CD4-positive, alpha-beta T cell treated with Interleukin-2 at 100 ng/mL for 4 hours (primary cell): Measurements from ENCODE around the gene SRP14.

ENCODE experiments used
- DNase-seq: peaks from one replicate; pipeline ENCODE4 v3.0.0-alpha.2; 2020; ENCODE audit warnings: low spot score

SRP14 gene

GRCh38 chr15:40067921-40068624, 29.1 kb upstream of the SRP14 start:
- no peak for DNase-seq

- no peak for DNase-seq
Observed at GRCh38 chr15:40066589-40066988, 27.6 kb upstream of the SRP14 start.

- no peak for DNase-seq
Observed at GRCh38 chr15:40065166-40065565, 26.2 kb upstream of the SRP14 start.

GRCh38 chr15:40064231-40064894, 25.4 kb upstream of the SRP14 start:
- no peak for DNase-seq

GRCh38 chr15:40063563-40064011, 24.6 kb upstream of the SRP14 start:
- DNase-seq = no peak

GRCh38 chr15:40062816-40063562, 24.0 kb upstream of the SRP14 start:
- no peak for DNase-seq

- DNase-seq = no peak
Observed at GRCh38 chr15:40061212-40061901, 22.4 kb upstream of the SRP14 start.

GRCh38 chr15:40060236-40060961, 21.4 kb upstream of the SRP14 start:
- DNase-seq = no peak

- DNase-seq = no peak
Observed at GRCh38 chr15:40059821-40060220, 20.8 kb upstream of the SRP14 start.

GRCh38 chr15:40058476-40059140, 19.6 kb upstream of the SRP14 start:
- no peak for DNase-seq

- no peak for DNase-seq
Observed at GRCh38 chr15:40055576-40056293, 16.8 kb upstream of the SRP14 start.

GRCh38 chr15:40054855-40055575, 16.0 kb upstream of the SRP14 start:
- DNase-seq = peak; percentile 24

GRCh38 chr15:40054605-40054854, 15.5 kb upstream of the SRP14 start:
- no peak for DNase-seq

GRCh38 chr15:40053831-40054604, 15.0 kb upstream of the SRP14 start:
- no peak for DNase-seq

- DNase-seq = no peak
Observed at GRCh38 chr15:40053079-40053830, 14.3 kb upstream of the SRP14 start.

- no peak for DNase-seq
Observed at GRCh38 chr15:40052604-40053003, 13.6 kb upstream of the SRP14 start.

GRCh38 chr15:40051616-40052415, 12.8 kb upstream of the SRP14 start:
- DNase-seq = no peak
